Activated naive CD4-positive, alpha-beta T cell treated with anti-CD3 and anti-CD28 coated beads, Interleukin-2, amount 10 ng/mL, durations not matched to agents 5 hours and 36 hours (primary cell): ENCODE results near the gene DDOST. TPM values are rescaled to one million over a fixed set of nuclear protein-coding genes. Genes with fewer than 3 reads are reported as not detected.

Experiments used
- total RNA-seq, 2 experiments: library from RNA; stranded (reverse); gene quantifications; one replicate each; pipeline ENCODE4 v1.2.3, GENCODE V29; 2021

DDOST gene
- 100 to 1,000 TPM; 145 to 149 TPM for total RNA-seq

DNA sequence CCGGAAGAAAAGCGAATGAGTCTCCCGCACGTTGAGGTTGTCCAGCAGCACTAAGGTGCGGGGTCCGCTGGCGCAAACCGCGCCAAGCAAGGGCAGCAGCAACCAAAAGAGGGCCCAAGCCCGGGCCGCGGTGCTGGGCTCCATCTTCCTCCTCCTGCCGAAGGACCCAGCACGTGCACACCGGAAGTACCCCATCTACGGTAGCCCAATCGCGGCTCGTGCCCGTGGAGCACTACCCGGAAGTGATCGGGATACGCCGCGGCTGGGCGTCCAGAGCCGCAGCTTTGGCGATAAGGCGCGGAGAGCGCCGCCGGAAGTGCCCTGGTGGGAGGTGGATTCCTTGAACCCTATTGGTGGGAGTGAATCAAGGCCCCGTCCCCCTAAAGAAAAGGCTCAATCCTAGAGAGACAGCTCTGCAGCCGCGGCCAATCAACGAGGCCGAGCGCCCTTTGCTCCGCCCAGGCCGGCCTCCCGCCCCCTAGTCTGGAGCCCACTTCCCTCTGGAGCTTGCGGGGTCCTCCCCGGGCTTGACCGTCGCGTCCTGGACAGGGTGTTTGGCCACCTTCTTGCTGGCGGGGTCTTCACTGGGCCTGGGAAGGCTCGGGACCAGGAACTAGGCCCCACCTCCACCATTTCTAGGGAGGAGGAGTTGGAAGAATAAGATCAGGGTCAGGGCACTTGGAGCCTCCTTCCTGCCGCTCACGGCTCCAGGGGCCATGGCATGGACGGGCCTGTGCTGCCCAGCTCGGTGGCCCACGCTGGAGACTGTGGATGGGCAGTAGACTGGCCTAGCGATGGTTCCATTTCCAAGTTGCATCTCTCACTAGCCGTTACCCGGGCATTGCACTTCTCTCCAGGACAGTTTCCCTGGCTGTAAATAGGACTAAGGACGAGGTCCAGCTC lies at the start of gene DDOST:
Gene DDOST (minus strand): TSS at position 163 of the 903 bp plus-strand sequence. CDS start 19 bp downstream, at position 144.

DNA sequence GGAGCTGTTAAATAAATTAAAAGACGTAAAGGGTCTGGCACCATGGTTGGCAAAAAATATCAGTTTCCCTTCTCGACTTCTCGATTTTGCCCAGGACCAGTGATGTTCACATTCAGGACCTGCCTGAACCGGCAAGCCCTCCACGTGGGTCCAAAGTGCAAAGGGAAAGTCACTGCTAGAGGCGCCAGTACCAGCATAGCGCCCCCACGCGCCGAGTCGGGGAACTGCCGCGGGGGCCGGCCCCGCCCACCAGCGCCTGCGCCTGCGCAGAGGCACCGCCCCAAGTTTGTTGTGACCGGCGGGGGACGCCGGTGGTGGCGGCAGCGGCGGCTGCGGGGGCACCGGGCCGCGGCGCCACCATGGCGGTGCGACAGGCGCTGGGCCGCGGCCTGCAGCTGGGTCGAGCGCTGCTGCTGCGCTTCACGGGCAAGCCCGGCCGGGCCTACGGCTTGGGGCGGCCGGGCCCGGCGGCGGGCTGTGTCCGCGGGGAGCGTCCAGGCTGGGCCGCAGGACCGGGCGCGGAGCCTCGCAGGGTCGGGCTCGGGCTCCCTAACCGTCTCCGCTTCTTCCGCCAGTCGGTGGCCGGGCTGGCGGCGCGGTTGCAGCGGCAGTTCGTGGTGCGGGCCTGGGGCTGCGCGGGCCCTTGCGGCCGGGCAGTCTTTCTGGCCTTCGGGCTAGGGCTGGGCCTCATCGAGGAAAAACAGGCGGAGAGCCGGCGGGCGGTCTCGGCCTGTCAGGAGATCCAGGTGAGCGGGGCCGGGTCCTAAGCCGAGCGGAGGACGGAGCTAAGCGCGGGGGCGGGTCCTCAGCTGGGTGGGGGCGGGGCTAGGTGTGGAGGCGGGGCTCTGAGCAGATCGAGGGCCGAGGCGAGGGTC lies 27.7 kb downstream of the DDOST start, which contains the start of gene PINK1:
Gene PINK1 (plus strand): TSS at position 269 of the 875 bp plus-strand sequence. CDS start 91 bp downstream, at position 360.

Other genes with a start within 250 kb of the DDOST start
- gene CAMK2N1, start 175.2 kb downstream of the DDOST start, total RNA-seq, result 1 to 10 TPM in 1 of 2 experiments, under 1 TPM in 1; 0.83 to 1.1 TPM
- 10 to 100 TPM; 19.9 to 20.8 TPM for gene MUL1, start 153.2 kb downstream of the DDOST start, total RNA-seq
- gene FAM43B, start 108.8 kb downstream of the DDOST start, total RNA-seq, result not detected
- not detected for gene CDA, start 72.3 kb downstream of the DDOST start, total RNA-seq
- gene PINK1, start 27.9 kb downstream of the DDOST start, total RNA-seq, result 1 to 10 TPM; 6.9 to 7.5 TPM
- not detected for gene KIF17, start 56.6 kb upstream of the DDOST start, total RNA-seq
- gene SH2D5, start 71.3 kb upstream of the DDOST start, total RNA-seq, result not detected
- gene HP1BP3, start 125.9 kb upstream of the DDOST start, total RNA-seq, result 100 to 1,000 TPM; 323 to 346 TPM